H4 (cell line): ENCODE results near the gene PTPRN2. TPM values are rescaled to one million over a fixed set of nuclear protein-coding genes. Genes with fewer than 3 reads are reported as not detected.
"Not testable (repeated sequence)": the region's sequence is repeated elsewhere in the genome, so short reads cannot be mapped to it uniquely, and the experiment has no call there.

Experiments used
- DNase-seq: peaks from one replicate; pipeline ENCODE4 v3.0.0-alpha.2; 2015; ENCODE audit warnings: low spot score
- total RNA-seq: library from RNA; depleted of rRNA; stranded (reverse); fragments of >200 nt; shearing (Covaris generic); gene quantifications from 2 replicates; pipeline ENCODE4 v1.2.3, GENCODE V29; 2014

The PTPRN2 gene
- total RNA-seq, 1 experiment from 2014 or later, result 0.97 TPM

DNA sequence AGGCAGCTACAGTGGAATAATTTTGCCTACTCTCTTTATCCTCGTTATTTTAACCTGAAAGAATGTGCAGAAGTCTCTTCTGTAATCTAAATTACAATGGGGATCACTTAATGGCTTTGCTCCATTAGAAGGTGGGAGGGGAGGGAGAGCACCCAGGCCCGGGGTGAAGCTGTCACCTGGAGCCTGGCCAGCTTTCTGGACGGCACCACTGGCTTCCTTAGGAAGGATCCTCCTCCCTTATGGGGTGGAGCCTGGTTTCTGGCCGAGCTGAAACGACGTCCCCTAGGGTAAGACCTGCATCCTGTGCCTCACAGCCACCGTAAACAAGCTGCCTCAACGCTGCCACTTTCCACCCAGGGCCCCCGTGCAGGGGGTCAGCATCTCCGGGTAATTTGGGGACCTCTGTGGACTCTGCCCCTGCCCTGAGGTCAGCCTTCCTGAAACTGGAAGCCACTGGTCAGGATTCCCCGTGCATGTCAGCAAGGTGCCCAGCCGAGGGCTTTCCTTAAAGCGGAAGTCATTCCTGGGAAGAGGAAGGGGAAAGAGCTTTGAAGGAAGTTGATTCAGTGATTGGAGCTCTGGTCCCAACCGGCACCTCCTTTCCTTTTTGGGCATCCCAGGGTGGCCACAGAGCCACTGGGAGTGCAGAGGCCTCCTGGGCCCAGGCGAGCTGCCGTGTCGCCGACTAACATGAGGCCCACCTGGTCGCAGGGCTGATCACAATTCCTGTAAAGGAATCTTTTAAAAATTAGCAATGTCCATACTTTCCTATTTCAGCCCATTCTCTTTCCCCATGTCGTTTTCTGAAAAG, 681.8 kb downstream of the PTPRN2 start:
- DNase-seq, result no peak

DNA sequence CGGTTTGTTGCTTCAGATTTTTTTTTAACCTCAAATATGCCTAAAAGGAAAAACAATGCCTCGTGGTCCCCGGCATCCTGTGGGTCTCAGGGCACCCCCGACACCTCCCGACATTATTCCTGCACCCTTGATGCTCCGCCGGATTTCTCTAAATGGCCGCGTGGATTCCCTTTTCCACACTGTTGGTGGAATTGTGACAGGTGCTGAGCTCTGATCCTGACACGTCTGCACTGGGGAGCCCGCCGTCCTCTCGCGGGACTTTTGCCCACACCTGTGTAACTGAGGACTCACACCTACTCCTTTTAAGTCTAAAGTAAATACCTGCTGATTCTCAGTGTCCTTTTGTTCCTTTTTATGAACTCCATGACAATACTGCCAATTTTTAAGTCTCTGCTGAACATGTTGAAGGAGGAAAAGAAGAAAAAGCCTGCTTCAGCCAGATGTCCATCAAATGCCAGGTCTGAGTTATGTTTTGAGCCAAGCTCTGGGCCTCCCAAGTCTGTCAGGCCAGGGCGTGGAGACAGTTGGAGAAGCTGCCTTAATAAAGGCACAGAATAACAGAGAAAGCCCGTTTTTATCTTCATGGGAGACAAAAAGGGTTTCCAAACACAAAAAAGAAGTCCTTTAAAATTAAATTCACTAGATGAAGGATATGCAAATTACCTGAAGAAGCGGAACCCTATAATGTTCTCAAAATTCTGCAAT, 682.6 kb downstream of the PTPRN2 start:
- no peak for DNase-seq

DNA sequence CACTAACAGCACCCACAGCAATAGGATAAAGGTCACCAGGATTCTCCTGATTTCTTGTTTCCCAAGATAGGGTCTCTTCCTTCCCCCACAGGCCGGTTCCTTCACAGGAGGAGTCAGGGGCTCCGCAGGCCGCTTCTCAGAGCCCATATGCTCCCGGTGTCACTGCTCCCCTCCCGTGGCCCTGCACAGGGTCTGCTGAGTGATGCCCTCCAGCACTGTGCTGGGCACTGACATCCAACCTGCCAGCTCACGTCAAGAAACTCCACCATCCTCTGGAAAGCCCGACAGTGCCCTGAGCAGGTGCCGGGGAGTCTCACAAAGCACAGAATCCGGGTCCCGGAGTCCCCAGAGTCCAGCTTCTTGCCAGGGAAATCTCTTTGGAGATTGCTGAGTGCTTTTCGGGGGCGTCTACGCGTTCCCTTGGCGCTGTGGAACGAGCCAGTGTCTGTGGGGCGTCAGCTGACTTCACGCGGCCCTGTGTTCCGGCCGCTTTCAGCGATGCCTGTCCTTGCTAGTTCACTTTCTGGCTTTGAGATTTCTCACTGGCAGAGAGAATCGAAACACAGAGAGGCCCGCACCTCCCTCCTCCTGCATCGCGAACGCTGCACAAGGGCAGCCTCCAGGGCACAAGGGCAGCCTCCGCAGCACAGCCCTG, 683.3 kb downstream of the PTPRN2 start:
- DNase-seq, result no peak

DNA sequence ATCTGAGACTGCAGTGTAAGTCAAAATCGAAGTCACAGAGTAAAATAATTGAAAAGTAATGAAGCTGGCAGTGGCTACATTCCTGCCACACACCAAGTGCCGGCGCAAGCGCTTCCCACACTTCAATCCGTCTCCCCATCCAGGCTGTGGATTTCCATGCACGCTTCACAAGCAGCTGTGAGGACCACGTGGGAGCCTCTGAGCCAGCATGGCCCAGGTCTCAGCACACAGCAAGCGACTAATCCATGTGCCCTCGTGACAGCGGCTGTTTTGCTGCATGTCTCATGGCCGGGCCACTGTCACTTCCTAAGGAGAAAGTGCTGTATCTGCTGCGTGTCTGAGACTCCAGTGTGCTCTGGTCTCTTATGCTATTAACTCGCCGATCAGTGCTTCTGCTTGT, 683.9 kb downstream of the PTPRN2 start:
- no peak for DNase-seq

DNA sequence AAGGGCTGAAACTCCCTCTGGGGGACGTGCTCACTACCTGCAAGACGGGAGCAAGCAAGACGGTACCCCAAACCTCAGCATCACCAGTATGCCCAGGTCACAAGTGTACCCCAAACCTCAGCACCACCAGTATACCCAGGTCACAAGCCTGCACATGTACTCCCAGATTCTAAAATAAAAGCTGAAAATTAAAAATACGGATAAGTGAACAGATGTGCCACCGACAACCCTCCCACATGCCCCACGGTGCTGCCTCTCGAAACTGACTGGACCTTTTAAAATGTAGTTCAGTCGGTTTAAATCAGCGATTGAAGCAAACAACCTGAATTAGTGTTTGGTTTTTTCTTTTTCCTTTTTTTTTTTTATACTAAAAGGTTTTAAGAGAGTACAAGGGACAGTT, 684.3 kb downstream of the PTPRN2 start:
- no peak for DNase-seq

DNA sequence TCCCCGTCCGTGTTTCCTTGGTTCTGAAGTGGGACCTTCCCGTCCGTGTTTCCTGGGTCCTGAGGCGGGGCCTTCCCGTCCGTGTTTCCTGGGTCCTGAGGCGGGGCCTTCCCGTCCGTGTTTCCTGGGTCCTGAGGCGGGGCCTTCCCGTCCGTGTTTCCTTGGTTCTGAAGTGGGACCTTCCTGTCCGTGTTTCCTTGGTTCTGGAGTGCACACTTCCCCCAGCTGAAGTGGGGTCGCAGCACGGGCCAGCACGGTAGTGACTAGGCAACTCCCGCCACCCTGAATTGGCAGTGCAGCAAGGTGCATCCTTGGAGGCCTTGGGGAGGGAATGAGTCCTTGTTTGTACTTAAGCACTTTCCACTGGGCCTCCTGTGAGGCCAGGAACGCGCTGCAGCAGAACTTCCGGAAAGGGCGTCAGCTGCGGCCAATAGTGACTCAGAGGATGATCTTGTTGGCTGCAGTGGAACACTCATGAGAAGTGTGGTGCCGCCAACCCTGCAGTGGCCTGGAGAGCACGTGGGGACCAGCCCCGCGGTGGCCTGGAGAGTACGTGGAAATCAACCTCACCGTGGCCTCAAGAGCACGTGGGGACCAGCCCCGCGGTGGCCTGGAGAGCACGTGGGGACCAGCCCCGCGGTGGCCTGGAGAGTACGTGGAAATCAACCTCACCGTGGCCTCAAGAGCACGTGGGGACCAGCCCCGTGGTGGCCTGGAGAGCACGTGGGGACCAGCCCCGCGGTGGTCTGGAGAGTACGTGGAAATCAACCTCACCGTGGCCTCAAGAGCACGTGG, 685.6 kb downstream of the PTPRN2 start:
- DNase-seq, result not testable (repeated sequence)

DNA sequence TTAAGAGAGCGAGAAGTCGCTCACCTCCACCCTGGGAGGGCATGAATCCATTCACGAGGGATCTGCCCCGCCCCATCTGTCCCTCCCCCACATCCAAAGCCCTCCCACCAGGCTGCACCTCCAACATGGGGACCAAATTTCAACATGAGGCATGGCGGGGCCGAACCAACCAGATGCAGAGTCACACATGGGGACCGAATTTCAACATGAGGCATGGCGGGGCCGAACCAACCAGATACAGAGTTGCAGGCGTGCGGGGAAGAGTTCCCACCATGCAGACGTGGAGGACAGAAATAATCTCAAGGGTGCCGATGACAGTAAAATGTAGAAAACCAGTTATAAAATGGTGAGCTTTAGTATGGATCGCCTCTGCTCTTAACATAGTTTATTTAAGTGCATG, 686.5 kb downstream of the PTPRN2 start:
- no peak for DNase-seq

DNA sequence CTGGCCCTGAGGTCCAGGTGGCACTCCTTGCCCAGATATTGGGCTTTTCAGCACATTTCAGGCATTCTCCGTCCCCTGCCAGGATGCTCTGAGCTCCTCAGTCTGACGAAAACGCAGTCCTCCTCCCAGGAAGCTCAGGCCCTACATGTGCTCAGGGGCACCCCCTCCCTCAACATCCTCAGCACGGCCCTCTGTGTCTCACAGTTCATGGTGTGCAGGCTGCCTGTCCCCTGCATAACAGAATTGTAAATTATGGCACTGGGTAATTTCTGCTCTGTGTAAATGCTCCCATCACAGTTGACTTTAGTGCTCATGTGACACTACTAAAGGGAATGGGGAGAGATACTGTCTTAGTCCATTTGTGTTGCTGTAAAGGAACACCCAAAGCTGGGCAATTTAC, 687.1 kb downstream of the PTPRN2 start:
- DNase-seq, result no peak

DNA sequence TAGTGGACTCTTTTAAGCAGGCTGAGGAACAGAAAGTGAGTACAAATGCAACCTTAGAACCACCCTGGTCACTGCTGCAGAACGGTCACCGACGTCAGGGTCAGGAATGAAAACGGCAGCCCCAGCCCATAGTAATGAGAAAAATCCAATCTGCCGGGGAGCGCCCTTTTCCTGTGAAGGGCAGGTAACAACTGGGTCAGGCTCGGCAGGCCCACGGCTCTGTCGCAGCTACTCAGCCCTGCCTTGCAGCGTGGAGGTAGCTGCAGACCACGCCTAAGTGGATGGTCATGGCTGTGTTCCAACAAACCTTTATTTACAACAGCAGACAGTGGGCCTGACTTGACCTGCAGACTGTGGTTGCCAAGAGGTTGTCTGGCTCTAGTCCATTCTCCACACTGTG, 687.6 kb downstream of the PTPRN2 start:
- DNase-seq, result no peak

DNA sequence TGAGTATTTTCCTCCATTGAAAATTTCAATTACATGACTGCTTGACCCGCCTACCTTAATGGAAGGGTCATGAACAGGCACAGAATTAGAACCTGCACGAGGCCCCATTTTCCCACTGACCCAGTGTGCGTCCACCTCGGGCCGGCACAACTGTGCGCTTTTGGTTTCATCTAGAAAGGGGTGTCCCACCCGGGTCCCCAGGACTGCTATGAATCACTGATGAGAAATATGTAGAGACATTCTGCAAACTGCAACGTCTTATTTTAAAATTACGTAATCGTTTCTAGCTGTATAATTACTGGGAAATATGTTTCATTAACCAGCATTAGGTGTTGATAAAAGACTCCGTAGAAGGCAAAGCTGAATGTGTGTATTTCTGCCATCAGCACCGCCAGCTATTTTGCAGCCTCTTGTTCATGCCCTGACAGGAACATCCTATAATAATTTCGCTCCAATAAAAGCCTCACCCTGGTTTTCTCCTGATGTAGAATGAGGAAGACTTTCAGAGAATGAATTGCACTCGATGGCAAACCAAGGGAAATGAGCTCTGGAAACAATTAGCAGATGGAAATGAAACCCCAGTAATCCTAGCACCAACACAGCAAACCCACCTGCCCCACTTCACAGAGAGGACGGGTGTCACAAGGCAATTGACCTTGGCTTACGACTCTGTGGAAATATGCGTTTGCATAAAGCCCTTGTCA, 688.7 kb downstream of the PTPRN2 start:
- no peak for DNase-seq

DNA sequence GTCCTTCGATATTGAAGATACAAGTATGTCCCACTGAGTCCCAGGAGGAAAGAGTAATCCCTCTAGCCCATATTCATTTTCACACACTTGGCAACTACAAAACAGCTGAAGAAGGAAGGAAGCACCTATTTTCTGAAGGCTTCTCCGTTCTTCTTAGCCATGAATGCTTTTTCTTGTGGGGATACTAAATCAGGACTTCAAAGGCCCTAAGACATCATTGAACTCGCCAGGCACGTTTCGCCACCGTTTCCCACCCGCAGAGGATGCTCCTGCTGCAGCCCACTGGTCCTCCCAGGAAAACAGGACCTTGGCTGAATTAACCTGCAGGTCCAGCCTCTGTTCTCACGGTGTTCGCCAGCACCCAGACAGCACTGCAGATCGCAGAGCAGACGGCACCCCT, 689.4 kb downstream of the PTPRN2 start:
- no peak for DNase-seq

DNA sequence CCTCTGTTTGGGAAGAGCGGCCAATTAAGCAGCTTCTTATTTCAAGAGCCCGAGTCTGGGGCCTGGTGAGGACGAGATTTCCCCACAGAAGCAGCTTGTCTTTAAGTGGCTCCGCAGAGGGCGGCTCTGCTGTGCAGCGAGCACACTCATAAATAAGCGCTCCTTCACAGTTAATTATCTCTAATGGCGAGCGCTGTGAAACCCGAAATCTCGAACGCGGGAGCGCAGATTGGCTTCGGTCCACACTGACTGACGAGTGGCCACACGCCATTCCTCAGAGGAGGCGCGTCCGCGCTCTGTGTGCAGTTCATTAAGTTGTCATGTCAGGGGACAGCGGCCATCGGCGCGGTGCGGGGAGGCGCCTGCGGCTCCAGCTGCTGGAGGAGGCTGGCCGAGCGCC, 689.9 kb downstream of the PTPRN2 start:
- no peak for DNase-seq

DNA sequence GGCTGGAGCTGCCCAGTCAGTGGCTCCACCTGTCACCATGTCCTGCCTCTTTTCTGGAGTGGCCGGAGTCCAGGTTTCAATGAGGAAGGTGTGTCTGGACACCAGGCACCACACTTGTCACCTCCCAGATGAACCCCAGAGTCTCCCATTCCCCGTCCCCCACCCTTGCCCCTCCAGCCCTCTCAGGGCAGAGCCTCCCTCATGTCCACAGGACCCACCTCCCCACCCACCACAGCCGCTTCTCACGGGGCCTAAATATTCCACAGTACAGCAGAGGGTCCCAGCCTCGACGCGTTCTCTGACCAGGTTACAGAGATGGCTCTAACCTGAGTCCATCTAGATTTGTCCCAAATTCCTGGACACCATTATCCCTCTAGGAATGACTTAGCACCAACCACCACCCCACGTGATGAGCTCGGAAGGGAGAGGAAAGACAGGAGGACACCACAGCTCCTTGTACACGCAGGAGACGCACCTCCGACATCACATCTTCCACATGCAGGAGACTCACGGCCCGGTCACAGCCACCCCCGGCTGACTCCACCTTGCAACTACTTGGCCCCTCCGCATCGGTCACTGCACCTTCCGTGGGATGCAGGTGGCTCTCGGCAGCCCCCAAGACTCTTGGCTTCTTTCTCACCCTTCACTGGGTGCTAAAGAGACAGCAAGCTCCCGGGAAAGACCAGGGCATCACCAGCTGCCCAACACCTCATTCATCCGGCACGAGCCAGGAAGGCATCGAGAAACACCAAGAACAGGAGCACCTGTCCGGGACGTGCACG, 690.7 kb downstream of the PTPRN2 start:
- no peak for DNase-seq

DNA sequence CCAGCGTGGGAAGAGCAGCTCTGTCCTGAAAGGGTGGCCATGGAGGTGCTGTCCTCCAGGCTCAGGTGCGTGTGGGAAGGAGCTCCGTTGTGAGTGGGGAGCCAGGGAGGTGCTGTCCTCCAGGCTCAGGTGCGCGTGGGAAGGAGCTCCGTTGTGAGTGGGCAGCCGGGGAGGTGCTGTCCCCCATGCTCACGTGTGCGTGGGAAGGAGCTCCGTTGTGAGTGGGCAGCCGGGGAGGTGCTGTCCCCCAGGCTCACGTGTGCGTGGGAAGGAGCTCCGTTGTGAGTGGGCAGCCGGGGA, 691.3 kb downstream of the PTPRN2 start:
- not testable (repeated sequence) for DNase-seq

DNA sequence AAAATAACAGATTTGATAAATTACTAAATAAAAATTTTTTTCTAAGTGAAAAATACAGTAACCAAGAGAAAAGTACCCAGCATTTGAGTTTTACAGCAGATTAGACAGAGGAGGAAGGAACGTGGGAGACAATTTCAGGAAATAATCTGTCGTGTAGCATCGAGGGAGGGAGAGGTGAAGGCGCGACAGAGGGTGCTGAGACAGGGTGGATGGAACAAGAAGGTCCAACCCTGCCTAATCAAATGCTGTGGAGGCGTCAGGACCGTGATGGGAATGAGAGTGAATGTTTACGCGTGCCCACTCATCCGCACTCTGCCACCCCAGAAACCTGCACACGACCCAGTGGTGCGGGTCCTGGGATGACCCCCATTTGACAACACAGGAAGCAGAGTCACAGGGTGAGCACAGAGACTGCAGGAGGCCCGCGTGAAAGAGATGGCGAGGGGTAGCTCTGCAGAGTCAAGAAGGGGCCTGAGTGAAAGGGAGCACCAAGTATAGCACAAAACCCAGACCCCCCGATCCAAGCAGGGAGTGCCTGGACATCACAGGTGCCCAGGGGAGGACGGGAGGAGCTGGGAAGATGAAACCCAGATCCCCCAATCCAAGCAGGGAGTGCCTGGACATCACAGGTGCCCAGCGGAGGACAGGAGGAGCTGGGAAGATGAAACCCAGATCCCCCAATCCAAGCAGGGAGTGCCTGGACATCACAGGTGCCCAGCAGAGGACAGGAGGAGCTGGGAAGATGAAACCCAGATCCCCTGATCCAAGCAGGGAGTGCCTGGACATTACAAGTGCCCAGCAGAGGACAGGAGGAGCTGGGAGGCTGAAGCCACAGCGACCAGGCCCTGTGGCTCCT, 691.9 kb downstream of the PTPRN2 start:
- DNase-seq, result no peak

DNA sequence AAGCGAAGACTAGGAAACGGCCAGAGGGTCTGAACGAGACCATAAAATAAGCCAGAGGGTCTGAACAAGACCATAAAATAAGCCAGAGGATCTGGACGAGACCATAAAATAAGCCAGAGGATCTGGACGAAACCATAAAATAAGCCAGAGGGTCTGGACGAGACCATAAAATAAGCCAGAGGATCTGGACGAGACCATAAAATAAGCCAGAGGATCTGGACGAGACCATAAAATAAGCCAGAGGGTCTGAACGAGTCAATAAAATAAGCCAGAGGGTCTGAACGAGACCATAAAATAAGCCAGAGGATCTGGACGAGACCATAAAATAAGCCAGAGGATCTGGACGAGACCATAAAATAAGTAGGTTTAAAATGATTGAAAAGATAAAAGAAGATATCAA, 692.5 kb downstream of the PTPRN2 start:
- not testable (repeated sequence) for DNase-seq

DNA sequence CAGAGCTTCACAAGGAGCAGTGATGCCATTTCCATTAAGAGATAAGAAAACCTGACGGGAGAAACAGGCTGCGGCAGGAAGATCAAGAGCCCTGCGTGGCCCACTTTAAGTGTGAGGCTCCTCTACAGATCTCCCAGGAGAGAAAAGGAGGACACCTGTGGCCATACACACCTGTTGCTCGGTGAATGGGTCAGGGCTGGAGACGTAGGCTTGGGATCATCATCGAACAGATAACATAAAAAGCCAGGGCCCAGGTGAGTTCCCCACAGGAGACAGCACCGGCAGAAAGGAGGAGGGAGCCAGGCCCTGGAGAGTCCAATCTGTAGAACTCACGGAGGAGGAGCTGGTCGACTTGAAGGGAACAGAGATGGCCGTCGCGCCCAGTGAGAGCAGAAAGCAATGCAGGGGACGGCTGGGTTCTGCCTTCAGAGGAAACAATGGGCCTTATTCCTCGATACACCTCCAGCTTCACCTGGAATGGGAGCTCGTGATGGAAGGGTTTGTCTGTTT, 694.0 kb downstream of the PTPRN2 start:
- DNase-seq, result no peak

DNA sequence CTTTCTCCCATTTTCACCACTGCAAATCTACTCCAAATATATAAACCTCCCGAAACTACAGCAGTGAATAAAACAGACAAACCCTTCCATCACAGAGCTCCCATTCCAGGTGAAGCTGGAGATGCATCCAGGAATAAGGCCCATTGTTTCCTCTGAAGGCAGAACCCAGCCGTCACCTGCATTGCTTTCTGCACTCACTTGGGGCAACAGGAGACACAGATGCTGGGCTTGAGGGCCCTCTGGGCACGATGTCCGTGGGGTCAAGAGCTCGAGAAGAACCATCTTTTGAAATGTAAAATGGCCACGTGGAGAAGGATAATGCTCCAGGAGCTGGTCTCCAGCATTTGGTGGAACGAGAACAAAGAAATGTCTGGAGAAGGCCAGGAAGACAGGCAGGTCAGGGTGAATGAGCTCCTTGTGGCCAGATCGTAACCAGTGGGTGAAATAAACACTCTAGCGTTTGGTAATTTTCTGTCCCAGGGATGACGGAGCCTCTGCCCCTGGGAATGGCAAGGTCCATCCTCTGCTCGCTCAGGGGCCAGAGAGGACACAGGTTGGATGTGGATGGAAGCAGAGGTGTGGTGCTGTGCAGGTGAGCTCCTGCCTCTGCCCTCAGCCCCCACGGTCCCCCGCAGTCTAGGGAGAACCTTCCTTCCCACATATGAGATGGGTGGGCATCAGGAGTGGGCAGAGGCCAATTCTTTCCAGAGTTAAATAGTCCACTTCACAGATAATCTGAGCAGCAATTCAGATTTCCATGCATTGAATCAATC, 694.7 kb downstream of the PTPRN2 start:
- DNase-seq, result no peak

DNA sequence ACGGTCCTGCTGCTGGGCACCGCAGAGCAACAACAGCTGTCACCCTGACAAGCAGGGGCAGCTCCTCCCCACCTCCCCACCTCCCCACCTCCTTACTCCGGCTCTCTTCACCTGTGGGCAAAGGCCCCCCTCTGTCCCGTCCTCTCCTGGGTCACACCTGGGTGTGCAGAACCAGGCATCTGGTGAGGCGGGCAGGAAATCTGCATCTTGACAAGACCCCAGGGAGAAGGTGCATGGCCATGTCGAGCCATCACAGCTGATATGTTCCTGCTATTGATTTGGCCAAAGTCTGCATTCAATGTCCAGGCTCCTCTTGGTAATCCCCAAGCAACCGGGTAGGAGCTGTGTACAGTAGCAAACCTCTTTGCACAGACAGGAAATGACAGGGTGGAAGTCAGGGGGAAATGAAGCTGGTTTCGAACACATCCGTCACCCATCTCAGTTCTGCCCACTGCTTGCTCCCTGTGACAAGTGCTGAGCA, 696.7 kb downstream of the PTPRN2 start:
- DNase-seq, result no peak
